ENCODE results near the gene CMTR1. TPM values are rescaled to one million over a fixed set of nuclear protein-coding genes. Genes with fewer than 3 reads are reported as not detected.

Gene CMTR1
- total RNA-seq, 1 donor from 2014 or later = 53.0 TPM

DNA sequence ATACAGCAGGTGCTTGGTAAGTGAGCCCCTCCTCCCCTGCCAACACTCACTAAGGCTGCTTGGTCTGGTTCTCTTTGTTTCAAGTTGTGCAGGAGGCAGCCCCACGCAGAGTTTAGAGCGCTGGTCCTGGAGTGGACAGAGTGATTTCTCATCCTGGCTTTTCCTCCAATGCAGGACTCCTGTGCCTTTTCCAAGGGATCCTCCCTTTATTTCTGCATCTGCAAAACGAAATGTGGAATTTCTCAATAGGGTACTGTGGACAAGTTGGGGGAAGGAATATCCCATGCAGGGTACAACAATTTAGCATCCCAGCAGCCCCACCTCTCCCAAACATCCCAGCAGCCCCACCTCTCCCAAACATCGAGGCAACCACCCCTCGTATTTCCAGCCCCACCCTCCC, 97.3 kb downstream of the CMTR1 start:
- H3K27me3 Mint-ChIP-seq = peaks cover 69% of the 10 kb centered on the region
- TF ChIP-seq, protein P1, sequence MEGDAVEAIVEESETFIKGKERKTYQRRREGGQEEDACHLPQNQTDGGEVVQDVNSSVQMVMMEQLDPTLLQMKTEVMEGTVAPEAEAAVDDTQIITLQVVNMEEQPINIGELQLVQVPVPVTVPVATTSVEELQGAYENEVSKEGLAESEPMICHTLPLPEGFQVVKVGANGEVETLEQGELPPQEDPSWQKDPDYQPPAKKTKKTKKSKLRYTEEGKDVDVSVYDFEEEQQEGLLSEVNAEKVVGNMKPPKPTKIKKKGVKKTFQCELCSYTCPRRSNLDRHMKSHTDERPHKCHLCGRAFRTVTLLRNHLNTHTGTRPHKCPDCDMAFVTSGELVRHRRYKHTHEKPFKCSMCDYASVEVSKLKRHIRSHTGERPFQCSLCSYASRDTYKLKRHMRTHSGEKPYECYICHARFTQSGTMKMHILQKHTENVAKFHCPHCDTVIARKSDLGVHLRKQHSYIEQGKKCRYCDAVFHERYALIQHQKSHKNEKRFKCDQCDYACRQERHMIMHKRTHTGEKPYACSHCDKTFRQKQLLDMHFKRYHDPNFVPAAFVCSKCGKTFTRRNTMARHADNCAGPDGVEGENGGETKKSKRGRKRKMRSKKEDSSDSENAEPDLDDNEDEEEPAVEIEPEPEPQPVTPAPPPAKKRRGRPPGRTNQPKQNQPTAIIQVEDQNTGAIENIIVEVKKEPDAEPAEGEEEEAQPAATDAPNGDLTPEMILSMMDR (conservative IDR thresholded peaks at IDR 0.05) = no peak
- H3K4me3 Mint-ChIP-seq = no peak overlapping the region
- H3K36me3 Mint-ChIP-seq = no peaks in the 10 kb centered on the region
- H3K4me1 Mint-ChIP-seq (ENCODE audit: unreplicated experiment) = peaks cover 25% of the 10 kb centered on the region
- no peak overlapping the region for H3K27ac Mint-ChIP-seq
- DNase-seq (ENCODE audit: extremely low spot score, unreplicated experiment) = no peak
- H3K9me3 Mint-ChIP-seq = no peaks in the 10 kb centered on the region

DNA sequence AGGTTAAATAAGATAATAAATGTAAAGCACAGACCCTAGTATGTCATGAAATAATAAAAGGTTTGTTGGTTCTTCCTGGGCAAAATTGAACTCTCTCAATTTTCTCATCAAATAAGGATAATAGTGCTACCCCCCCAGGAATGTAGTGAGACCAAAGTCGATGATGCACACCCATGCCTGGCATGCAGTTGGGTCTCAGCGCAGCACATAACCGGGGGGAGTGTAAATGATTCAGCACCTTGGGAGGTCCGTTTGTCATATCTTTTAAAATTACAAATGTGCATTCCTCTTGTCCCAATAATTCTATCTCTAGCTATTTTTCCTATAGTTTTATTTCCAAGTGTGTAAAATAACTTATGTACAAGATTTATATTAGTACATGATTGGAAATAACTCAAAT, 98.0 kb downstream of the CMTR1 start:
- Mint-ChIP-seq H3K27me3 (peaks cover 71% of the 10 kb centered on the region), H3K4me1 (ENCODE audit: unreplicated experiment) (peaks cover 20% of the 10 kb centered on the region), H3K27ac (no peak overlapping the region), H3K36me3 (no peaks in the 10 kb centered on the region), H3K9me3 (no peaks in the 10 kb centered on the region), H3K4me3 (no peak overlapping the region)
- TF ChIP-seq, protein P1 (conservative IDR thresholded peaks at IDR 0.05) = no peak
- DNase-seq (ENCODE audit: extremely low spot score, unreplicated experiment) = no peak

Other genes with a start within 250 kb of the CMTR1 start
- gene TBC1D22B, start 175.4 kb upstream of the CMTR1 start, total RNA-seq (ENCODE audit: low replicate concordance) = 13.6 and 14.1 TPM in 2 replicates
- 1.1 and 1.3 TPM in 2 replicates for gene TMEM217, start 175.1 kb upstream of the CMTR1 start, total RNA-seq (ENCODE audit: low replicate concordance)
- gene RNF8, start 79.2 kb upstream of the CMTR1 start, total RNA-seq (ENCODE audit: low replicate concordance) = 38.6 and 50.4 TPM in 2 replicates
- gene CCDC167, start 66.7 kb downstream of the CMTR1 start, total RNA-seq (ENCODE audit: low replicate concordance) = 28.1 and 38.3 TPM in 2 replicates

Data from type B pancreatic cell (in vitro differentiated cells).